NCI-H2196 treated with DMSO at 0.1 percent for 48 hours (cell line): ENCODE measurements around the gene GADD45A.
"Not testable (repeated sequence)": the region's sequence is repeated elsewhere in the genome, so short reads cannot be mapped to it uniquely, and the experiment has no call there.

Source experiments
- DNase-seq: peaks from one replicate; lab custom pipeline; 2025; ENCODE audit not compliant: unreplicated experiment; lab: John Stamatoyannopoulos, UW

Gene GADD45A

DNA sequence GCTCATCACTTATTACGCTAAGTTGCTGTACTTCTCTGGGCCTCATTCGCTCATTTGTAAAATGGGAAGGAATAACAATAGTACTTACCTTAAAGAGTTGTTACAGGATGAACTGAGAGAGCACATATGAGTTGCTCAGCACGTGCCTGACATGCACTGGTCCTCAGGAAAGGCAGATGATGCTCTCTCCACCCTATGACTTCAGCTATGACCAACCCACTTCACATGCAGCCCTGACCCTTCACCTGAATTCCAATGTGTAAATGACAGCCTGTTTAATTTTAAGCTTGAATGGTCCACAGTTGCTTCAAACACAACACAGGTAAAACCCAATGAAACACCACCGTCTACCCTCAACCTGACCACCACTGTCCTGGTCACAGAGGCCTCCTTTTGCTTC lies 32.9 kb downstream of the GADD45A start:
- no peak for DNase-seq

DNA sequence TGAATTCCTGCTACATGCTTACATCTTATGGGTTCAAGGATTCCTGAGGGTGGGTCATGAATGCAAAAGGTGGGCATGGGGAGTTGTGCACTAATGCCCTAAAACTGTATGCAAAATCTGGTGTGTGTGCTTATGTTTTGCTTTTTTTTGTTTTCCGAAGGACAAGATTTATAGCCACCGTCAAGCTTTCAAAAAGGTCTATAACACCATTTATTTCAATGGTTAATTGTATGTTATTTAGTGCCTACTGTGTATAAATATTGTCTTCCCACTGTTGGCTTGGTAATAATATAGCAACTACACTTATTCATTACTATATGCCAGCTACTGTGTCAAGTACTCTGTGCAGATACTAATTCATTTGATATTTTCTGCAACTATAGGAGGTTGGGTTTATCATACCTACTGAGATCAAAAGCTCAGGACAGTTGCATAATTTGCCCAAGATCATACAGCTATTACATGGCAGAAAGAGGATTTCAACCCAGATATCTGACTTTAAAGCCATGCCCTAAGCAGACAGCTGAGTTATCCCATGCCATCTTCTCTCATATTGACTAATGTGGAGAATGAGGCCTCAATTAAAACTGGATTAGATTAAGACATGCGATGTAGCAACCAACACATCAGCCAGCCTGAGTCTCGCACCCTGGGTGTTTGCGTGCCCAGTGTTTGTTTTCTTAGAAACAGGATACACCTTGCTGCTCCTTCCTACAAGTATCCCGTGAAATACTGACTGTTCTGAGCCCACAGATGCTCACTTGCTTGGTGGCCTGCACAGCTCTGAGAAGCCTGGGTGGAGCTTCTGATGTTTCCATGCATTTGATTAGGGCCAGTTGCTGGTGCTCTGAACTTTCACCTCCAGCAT lies 34.6 kb downstream of the GADD45A start:
- no peak for DNase-seq

DNA sequence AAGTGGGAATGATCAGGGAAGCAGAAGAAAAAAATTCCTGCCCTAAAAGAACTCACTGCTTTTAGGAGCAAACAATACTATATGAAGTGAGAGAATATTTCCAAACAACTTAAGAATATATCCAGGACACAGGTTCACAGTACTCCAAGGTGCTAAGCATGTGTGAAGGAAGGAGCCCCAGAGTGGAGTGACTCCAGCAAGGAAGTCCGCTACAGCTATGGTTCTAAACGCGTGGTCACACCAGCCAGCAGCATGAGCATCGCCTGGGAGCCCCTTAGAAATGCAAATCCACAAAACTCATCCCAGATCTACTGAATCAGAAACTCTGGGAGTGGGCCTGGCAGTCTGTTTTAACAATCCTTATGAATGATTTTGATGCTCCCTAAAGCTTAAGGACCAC lies 36.1 kb downstream of the GADD45A start:
- no peak for DNase-seq

DNA sequence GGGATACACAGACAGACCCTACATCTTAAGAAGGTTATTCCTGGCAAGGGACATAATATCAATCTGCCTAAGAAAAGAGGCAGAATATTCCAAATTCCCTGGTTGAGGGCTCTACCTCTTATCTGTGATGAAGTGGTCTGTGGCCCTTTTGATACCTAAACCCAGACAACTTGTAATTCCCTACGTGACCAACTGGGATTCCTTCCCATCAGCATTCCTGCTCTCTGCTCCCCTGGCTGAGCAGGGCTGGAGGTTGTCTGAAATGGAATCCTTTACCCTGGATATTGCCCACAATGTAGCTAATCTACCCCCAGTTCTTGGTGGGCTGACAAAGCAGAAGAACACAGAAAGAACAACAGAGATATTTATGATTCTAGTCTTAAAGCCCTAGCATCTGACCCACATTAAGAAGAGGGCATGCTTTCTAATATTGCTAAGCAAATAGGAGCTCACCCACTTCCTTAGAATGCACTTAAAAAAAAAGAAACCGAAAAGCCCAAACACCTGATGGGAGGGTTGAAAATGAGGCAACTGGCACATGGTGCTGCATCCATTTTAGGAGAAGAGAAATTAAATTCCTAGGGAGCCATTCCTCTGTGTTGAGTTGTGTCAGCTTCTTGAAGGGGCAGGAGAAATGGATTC lies 36.8 kb downstream of the GADD45A start:
- DNase-seq, result no peak

DNA sequence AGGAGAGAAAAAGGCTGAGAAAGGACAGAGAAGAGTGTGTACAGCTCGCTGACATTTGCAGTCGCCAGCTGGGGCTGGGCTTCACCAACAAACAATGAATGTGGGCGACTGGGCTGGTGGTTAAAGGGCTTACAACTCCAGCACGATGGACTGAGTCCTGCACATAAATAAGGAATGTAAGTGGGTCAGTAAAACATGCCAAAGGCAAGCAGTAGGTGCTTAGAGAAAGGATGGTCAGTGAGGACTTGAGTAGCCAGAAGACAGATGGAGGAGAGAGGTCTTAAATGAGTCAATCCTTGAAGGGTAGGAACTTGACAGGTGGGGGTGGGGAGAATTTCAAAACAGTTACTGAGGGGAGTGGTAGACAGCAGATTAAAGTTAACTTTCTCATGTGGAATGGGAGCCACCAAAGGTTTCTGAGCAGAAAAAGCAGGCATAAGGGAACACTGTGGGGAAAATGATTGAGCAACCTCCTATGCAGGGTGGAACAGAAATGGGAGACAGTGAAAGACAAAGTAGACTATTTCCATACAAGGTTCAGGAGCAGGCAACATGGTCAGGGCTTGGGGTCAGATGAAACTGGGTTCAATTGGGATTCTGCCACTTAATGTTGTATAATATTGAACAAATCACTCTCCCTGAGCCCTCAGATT lies 37.4 kb downstream of the GADD45A start:
- no peak for DNase-seq

DNA sequence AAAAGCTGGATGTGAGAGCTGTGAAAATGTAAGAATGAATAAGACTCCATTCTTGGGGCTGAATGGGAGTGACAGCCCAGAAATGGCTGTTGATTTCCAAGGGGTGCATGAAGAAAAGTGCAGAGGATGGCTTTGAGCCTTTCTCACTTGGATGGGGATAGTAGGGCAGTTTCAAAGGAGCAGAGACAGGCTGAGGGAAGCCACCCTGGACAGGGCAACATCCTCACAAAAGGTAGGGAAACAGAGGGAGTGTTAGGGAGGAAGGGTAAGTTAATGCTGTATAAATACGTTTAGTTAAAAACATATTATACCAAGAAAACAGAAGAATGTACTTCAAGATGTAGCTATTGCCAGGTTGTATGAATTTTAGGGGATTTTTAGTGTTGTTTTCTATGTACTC lies 38.1 kb downstream of the GADD45A start:
- no peak for DNase-seq

DNA sequence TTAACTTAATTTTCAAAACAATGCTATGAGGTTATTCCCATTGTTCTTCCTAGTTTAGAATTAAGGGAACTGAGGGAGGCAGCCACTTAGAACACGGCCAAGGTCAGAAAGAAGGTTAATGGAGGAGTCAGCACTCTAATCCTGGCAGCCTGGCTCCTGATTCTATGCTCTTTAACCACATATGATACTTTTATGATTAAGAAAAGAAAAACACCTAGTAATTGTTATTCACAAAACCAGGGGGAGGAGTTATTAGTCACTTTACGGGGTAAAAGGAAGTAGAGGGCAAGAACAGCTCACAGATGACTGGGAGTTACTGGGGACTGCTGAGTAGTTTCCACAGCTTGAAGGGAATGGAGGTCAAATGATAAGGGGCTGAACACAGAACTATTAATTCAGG lies 38.6 kb downstream of the GADD45A start:
- DNase-seq, result no peak

DNA sequence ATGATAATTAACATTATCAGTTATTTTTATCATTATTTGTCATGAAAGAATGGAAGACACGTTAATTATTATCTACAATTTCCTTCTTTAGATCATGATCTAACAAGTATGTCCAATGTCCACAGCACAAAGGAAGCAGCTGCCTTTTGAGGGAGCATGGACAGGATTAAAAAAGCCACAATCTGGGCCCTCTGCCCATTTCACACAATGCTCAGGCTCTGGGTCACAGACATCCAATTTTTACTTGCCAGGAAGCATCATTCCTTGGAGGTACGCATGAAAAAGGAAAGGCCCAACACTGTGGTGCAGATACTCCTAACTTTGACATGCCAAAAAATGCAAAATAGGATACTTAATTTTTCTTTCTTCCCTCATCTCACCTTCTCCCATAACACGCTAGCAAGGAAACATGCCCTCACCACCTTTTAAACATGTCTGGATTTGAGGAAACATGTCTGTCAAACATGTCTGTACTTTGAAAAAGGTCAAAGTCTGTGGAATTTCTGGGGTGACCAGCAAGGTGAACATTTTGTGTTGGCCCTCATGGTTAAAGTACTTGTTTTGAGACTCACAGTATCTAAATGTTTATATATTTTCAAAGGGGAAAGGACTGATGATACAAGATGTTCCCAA lies 40.0 kb downstream of the GADD45A start:
- peak; percentile 91 for DNase-seq

DNA sequence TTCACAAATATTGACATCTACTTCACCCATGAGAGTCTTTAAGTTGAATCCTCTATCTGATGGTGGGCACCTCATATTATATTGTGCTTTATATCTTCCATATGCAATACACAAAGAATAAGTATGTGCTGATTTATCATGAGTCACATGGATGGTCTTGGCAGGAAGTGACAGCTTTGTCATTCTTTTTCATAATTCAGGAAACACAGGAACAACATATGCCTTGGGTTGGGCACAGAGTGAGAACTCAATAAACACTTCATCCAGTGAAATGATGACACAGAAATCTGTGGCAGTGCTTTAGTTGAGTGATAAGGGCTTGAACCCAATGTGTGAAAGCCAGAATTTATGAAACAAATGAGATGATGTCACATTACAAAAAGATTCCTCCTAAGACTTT lies 41.2 kb downstream of the GADD45A start:
- no peak for DNase-seq

DNA sequence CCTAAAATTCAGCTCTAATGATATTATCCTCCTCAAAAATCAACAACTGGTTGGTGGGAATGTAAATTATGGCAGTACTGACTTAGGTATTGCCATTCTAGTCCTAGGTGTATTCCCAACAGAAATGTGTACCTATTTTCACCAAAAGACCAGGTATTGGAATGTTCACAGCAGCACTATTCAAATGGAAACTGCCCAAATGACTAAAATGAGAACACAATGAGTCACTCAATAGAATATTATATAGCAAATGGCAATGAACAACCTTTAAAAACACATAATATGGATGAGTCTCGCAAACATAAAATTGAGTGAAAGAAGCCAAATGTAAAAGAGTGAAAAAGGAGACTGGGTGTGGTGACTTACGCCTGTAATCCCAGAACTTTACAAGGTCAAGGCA lies 44.9 kb downstream of the GADD45A start:
- DNase-seq, result no peak

DNA sequence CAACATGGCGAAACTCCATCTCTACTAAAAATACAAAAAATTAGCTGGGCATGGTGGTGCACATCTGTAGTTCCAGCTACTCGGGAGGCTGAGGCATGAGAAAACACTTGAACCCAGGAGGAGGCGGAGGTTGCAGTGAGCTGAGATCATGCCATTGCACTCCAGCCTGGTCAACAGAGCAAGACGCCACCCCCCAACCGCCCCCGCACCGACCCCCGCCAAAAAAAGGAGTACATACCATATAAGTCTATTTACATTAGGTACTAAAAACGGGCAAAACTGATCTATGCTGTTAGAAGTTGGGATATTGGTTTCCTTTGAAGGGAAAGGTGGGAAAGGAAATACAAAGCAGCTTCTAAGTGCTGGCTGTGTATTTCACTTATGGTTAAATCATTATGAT lies 45.3 kb downstream of the GADD45A start:
- not testable (repeated sequence) for DNase-seq

DNA sequence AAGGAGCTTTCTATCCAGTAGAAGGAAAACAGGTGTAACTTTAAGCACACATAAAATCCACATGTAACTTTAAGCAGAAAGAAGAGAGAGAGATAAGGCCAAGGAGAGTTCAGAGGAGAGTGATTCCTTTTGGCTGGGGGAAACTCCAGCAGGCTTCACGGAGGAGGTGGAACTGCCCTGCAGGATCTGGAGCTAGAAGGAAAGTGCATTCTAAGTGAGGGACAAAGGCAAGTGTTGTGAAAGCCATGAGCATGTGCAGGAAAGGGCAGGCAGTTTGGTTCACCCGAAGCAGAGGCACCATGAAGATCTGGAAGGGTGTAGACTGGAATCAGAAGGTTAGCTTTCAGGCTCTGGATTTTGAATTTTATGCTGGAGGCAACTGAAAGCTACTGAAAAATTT lies 46.3 kb downstream of the GADD45A start:
- no peak for DNase-seq

DNA sequence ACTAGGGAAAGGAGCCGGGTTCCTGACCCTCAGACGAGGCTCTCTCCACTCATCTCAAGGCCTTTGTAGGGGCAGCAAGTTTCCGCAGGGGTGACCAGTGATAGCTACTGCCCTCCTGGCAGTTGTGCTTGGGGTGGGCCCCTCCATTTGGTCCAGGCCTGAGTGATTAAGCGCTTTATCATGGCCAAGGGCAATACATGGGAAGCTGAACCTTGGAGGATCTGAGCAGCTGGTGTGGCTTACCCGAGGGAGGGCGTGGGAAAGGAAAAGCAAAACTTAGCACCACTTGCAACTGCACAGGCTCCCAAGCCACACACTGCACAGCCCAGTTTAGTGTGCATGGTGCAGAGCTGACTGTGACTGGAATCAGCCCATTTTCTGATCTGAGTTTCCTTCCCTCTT lies 47.8 kb downstream of the GADD45A start:
- no peak for DNase-seq

DNA sequence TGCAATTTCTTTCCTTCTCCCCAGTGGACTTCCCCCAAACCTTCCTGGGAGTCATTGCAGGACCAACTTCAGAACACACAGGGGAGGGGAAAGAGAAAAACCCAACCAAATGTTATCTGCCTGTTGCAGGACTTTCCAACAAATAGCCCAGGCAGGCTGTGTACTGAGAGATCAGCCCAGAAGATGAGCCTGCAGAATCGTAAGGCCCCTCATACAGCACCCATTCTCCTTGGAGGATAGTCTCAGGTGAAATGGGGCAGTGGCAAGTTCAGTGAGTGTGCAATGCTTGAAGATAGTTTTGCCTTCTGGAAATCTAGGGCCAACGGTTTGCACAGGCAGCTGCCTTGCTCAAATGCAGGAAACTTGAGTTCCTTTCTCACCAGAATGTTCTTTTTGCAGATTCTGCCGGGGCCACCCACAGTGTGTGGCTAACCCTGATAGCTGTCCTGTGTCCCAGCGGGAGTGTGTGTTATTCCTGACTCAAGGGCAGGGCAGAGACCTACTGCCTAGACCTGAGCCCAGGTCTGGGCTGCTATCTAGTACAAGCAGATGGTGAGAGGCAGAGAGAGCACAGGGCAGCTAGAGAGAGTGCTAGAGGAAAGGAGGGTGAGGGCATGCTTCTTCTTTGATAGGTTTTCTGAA lies 48.8 kb downstream of the GADD45A start:
- no peak for DNase-seq

DNA sequence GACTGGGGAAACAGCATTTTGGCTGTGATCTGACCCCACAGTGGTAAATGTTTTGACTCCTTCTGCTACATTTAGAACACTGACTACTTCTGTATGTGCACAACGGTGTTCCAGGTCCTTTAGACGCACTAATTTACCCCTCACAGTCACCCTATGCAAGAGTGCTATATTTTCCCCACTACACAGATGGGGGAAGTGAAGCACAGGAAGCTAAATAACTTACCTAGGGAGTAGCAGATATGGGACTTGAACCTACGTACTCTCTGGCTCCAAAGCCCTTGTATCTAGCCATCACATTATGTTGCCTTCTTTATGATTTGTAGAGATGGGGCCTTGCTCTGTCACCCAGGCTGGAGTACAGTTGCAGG lies 49.3 kb downstream of the GADD45A start:
- DNase-seq, result no peak

DNA sequence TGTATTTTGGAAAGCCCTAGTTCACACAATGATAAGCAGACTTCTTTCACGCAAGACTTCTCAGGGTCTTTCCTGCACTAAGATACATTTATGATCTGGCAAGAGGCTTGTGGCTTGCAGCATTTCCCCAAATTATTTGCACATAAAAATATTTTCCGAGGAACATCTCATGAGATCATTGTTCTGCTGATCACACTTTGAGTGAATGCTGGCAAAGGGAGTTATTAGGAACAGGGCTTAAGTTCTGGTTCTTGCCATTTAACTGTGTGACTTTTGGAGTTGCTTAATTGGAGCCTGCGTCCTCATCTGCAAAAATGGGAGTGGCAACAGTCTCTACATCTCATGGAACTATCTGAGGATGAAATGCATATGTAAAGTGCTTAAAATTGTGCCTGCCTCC lies 50.2 kb downstream of the GADD45A start:
- no peak for DNase-seq

DNA sequence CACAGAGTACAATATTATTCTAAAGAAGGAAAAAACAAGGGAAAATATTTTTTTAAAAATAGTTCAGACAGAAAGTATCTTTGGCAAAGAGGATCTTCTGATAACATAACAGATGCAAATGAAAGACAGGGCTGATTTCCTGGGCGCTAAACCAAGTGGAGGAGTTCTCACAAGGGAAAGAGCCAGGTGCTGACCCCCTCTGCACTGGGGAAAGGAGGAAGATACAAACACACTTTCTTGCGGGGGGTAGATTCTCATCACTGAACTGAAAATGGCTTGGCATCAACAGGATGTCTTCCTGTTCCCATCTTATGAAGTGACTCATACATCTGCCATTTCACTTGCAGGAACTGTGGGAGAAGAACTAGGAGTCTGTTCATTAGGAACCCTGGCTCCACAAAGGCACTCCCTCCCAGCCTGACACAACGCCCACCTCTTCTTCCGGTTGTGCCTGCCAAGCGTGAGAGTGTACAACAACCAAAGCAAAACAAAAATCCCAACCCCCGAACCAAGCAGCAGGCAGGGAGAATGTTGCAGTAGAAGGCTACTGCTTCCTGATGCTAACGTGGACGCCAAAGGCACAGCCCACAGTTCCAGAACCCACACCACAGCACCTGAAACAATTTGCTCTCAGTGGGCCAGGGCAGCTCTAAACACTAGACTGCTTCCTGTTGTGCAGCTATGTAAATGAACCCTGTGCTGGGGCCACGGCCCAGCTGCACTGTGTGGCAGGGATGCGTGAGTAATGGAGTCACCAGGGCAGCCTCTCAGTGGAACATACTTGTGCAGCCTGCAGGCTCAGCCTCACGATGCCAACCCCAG lies 51.0 kb downstream of the GADD45A start:
- peak; percentile 62 for DNase-seq

DNA sequence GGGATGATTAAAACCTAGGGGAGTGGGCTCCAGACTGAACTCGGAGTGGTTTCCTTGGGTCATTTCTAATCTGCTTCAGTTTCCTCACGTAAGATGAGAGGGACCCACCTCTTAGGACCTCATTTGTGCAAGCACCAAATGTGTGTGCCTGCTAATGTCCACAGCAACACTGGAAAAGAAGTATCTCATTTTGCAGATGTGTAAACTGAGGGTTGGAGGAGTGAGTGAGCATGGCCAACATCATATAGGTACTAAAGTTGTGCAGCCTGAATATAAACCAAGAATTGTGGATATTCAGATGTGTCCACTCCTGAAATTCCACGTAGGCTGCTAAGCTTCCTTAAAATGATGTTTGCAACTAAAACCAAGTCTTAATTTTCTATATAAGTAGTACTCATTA lies 51.7 kb downstream of the GADD45A start:
- no peak for DNase-seq

DNA sequence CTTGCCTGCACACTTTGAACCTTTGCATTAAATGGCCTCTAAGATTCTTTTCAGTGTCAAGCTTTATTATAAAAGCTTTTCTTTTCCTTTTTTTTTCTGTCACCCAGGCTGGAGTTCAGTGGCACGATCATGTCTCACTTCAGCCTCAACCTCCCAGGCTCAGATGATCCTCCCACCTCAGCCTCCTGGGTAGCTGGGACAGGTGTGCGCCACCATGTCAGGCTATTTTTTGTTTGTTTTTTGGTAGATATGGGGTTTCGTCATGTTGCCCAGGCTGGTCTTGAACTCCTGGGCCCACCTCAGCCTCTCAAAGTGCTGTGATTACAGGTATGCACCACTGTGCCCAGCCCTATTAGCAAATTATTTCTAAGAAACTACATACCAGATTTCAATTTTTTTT lies 52.9 kb downstream of the GADD45A start:
- DNase-seq, result no peak
